ENCODE data around the gene PRDM16. TPM values are rescaled to one million over a fixed set of nuclear protein-coding genes. Genes with fewer than 3 reads are reported as not detected.
"Not testable (repeated sequence)": the region's sequence is repeated elsewhere in the genome, so short reads cannot be mapped to it uniquely, and the experiment has no call there.

PRDM16 gene
- total RNA-seq, 1 donor from 2014 or later, result 18.3 TPM

- H3K4me1 Mint-ChIP-seq (ENCODE audit: low read depth), result no peaks in the 10 kb centered on the region
- H3K36me3 Mint-ChIP-seq (ENCODE audit: low read depth), result no peaks in the 10 kb centered on the region
- no peak overlapping the region for H3K27ac Mint-ChIP-seq (ENCODE audit: unreplicated experiment)
- no peak for DNase-seq (ENCODE audit: low spot score)
- TF ChIP-seq CTCF (IDR thresholded peaks at IDR 0.05), result no peak
- H3K27me3 Mint-ChIP-seq (ENCODE audit: low read depth), result peaks cover 3% of the 10 kb centered on the region
- no peaks in the 10 kb centered on the region for H3K9me3 Mint-ChIP-seq (ENCODE audit: low read depth)
- no peak overlapping the region for H3K4me3 Mint-ChIP-seq (ENCODE audit: unreplicated experiment)
Observed at GRCh38 chr1:3284691-3285090, 215.7 kb downstream of the PRDM16 start.

GRCh38 chr1:3285106-3285740 is 216.2 kb downstream of the PRDM16 start:
- Mint-ChIP-seq H3K9me3 (ENCODE audit: low read depth) (no peaks in the 10 kb centered on the region), H3K36me3 (ENCODE audit: low read depth) (no peaks in the 10 kb centered on the region), H3K4me3 (ENCODE audit: unreplicated experiment) (no peak overlapping the region), H3K4me1 (ENCODE audit: low read depth) (no peaks in the 10 kb centered on the region), H3K27me3 (ENCODE audit: low read depth) (peaks cover 3% of the 10 kb centered on the region), H3K27ac (ENCODE audit: unreplicated experiment) (no peak overlapping the region)
- no peak for DNase-seq (ENCODE audit: low spot score)
- TF ChIP-seq CTCF (IDR thresholded peaks at IDR 0.05), result no peak

GRCh38 chr1:3287095-3287494 is 218.1 kb downstream of the PRDM16 start:
- H3K27me3 Mint-ChIP-seq (ENCODE audit: low read depth); DNase-seq (ENCODE audit: low spot score); H3K9me3 Mint-ChIP-seq (ENCODE audit: low read depth); H3K27ac Mint-ChIP-seq (ENCODE audit: unreplicated experiment); H3K4me3 Mint-ChIP-seq (ENCODE audit: unreplicated experiment); H3K4me1 Mint-ChIP-seq (ENCODE audit: low read depth); H3K36me3 Mint-ChIP-seq (ENCODE audit: low read depth): not testable (repeated sequence)

GRCh38 chr1:3287656-3288160 is 218.7 kb downstream of the PRDM16 start:
- DNase-seq (ENCODE audit: low spot score), result no peak
- no peaks in the 10 kb centered on the region for H3K4me1 Mint-ChIP-seq (ENCODE audit: low read depth)
- no peak for TF ChIP-seq CTCF (IDR thresholded peaks at IDR 0.05)
- peaks cover 3% of the 10 kb centered on the region for H3K27me3 Mint-ChIP-seq (ENCODE audit: low read depth)
- H3K27ac Mint-ChIP-seq (ENCODE audit: unreplicated experiment), result no peak overlapping the region
- H3K4me3 Mint-ChIP-seq (ENCODE audit: unreplicated experiment), result no peak overlapping the region
- no peaks in the 10 kb centered on the region for H3K36me3 Mint-ChIP-seq (ENCODE audit: low read depth)
- H3K9me3 Mint-ChIP-seq (ENCODE audit: low read depth), result no peaks in the 10 kb centered on the region

GRCh38 chr1:3289502-3289901 is 220.5 kb downstream of the PRDM16 start:
- no peak overlapping the region for H3K4me3 Mint-ChIP-seq (ENCODE audit: unreplicated experiment)
- no peaks in the 10 kb centered on the region for H3K9me3 Mint-ChIP-seq (ENCODE audit: low read depth)
- H3K4me1 Mint-ChIP-seq (ENCODE audit: low read depth), result no peaks in the 10 kb centered on the region
- no peak for DNase-seq (ENCODE audit: low spot score)
- no peaks in the 10 kb centered on the region for H3K36me3 Mint-ChIP-seq (ENCODE audit: low read depth)
- no peak for TF ChIP-seq CTCF (IDR thresholded peaks at IDR 0.05)
- H3K27me3 Mint-ChIP-seq (ENCODE audit: low read depth), result peaks cover 4% of the 10 kb centered on the region
- no peak overlapping the region for H3K27ac Mint-ChIP-seq (ENCODE audit: unreplicated experiment)

- no peak overlapping the region for H3K4me3 Mint-ChIP-seq (ENCODE audit: unreplicated experiment)
- no peak overlapping the region for H3K27ac Mint-ChIP-seq (ENCODE audit: unreplicated experiment)
- H3K9me3 Mint-ChIP-seq (ENCODE audit: low read depth), result no peaks in the 10 kb centered on the region
- H3K4me1 Mint-ChIP-seq (ENCODE audit: low read depth), result no peaks in the 10 kb centered on the region
- peaks cover 4% of the 10 kb centered on the region for H3K27me3 Mint-ChIP-seq (ENCODE audit: low read depth)
- no peak for DNase-seq (ENCODE audit: low spot score)
- TF ChIP-seq CTCF (IDR thresholded peaks at IDR 0.05), result no peak
- H3K36me3 Mint-ChIP-seq (ENCODE audit: low read depth), result no peaks in the 10 kb centered on the region
Observed at GRCh38 chr1:3290438-3290837, 221.4 kb downstream of the PRDM16 start.
